Endodermal cell (in vitro differentiated cells): ENCODE data around the gene TAF11L3. TPM values are rescaled to one million over a fixed set of nuclear protein-coding genes. Genes with fewer than 3 reads are reported as not detected.
"Not testable (repeated sequence)": the region's sequence is repeated elsewhere in the genome, so short reads cannot be mapped to it uniquely, and the experiment has no call there.

Experiments used
- DNase-seq: peaks from one replicate; pipeline ENCODE4 v3.0.0-alpha.2; 2017
- H3K27ac ChIP-seq: 2 replicates; pipeline ENCODE4 v1.5.1; 2013; ENCODE audit warnings: mild to moderate bottlenecking, low read depth, low read length, moderate library complexity
- H3K27me3 ChIP-seq: 2 replicates; pipeline ENCODE4 v1.6.1; 2013; ENCODE audit warnings: mild to moderate bottlenecking, low read length, moderate library complexity; ENCODE audit not compliant: insufficient read depth, control insufficient read depth, poor library complexity, severe bottlenecking
- H3K36me3 ChIP-seq: 2 replicates; pipeline ENCODE4 v1.7.0; 2013; ENCODE audit warnings: mild to moderate bottlenecking, low read length, moderate library complexity; ENCODE audit not compliant: control insufficient read depth, insufficient read depth
- H3K4me1 ChIP-seq: one replicate; pipeline ENCODE4 v1.7.0; 2013; ENCODE audit warnings: low read length; ENCODE audit not compliant: control insufficient read depth, insufficient read depth
- H3K4me3 ChIP-seq: 2 replicates; pipeline ENCODE4 v1.5.1; 2013; ENCODE audit warnings: mild to moderate bottlenecking, low read length, moderate library complexity
- H3K9ac ChIP-seq: 2 replicates; pipeline ENCODE4 v1.6.1; 2013; ENCODE audit warnings: mild to moderate bottlenecking, low read length, moderate library complexity; ENCODE audit not compliant: poor library complexity, severe bottlenecking; ENCODE audit errors: extremely low read depth
- H3K9me3 ChIP-seq: 2 replicates; pipeline ENCODE4 v1.6.1; 2013; ENCODE audit warnings: mild to moderate bottlenecking, low read length, moderate library complexity; ENCODE audit not compliant: control insufficient read depth
- H3K27ac Mint-ChIP-seq: 2 replicates; pipeline ENCODE4 v1.8.0; 2020; ENCODE audit warnings: mixed read lengths
- H3K27me3 Mint-ChIP-seq: 2 replicates; pipeline ENCODE4 v1.8.0; 2021; ENCODE audit warnings: mild to moderate bottlenecking, mixed read lengths; ENCODE audit not compliant: insufficient read depth
- H3K36me3 Mint-ChIP-seq: 2 replicates; pipeline ENCODE4 v1.8.0; 2020; ENCODE audit warnings: low read depth, mixed read lengths
- H3K4me1 Mint-ChIP-seq: 2 replicates; pipeline ENCODE4 v1.8.0; 2020; ENCODE audit warnings: mixed read lengths
- H3K4me3 Mint-ChIP-seq: 2 replicates; pipeline ENCODE4 v1.8.0; 2020; ENCODE audit warnings: mild to moderate bottlenecking, moderate library complexity, mixed read lengths
- H3K9me3 Mint-ChIP-seq: 2 replicates; pipeline ENCODE4 v1.8.0; 2020; ENCODE audit warnings: mild to moderate bottlenecking, mixed read lengths
- WGBS, 2 experiments: methylation state at CpG; one replicate each; pipeline versions ENCODE4 v1.1.5 to v1.1.7; 2013; ENCODE audit warnings: missing lambda C conversion rate in 2 of 2, mixed read lengths in 1 of 2; ENCODE audit not compliant: insufficient coverage in 1 of 2, insufficient read length in 1 of 2; 5-methylcytosine and 5-hydroxymethylcytosine counted together
- total RNA-seq, 2 donors: library from RNA; stranded (reverse); fragmentation: NEBNext Ultra II Directional in 1 of 2; extraction: Animal tissue kit (Norgen Biotek cat#: 25700) in 1 of 2; gene quantifications; 2 replicates in 1 of 2; 3 replicates in 1 of 2; pipeline ENCODE4 v1.2.1, GENCODE V29; 2021

Gene TAF11L3
- total RNA-seq, 2 donors from 2014 or later: not detected

DNA sequence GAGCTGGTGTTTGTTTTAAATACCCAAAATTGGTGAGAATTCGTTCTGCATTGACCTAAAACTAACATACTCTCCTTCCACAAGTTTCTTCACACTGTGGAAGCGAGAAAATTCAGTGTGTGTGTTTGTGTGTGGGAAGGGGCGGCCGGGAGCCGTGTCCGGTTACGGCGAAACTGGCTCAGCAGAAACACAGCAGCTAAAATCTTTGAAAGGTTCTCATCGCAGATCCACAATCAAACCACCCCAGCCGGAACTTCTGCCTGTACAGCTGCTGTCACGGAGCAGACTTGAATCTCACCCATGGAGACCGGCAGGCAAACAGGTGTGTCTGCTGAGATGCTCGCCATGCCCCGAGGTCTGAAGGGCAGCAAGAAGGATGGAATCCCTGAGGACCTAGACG, 10.2 kb downstream of the TAF11L3 start, which contains the start of gene TAF11L6:
Gene TAF11L6 (plus strand): TSS at position 301 of the 400 bp plus-strand sequence.
- not testable (repeated sequence) for H3K9me3 Mint-ChIP-seq, H3K36me3 ChIP-seq, H3K9ac ChIP-seq, H3K4me3 Mint-ChIP-seq, H3K27me3 ChIP-seq, H3K36me3 Mint-ChIP-seq, H3K27ac Mint-ChIP-seq, DNase-seq, H3K4me1 Mint-ChIP-seq, H3K27me3 Mint-ChIP-seq, H3K27ac ChIP-seq, H3K4me3 ChIP-seq, H3K9me3 ChIP-seq, H3K4me1 ChIP-seq
- WGBS, 2 experiments: no CpG with 5 or more reads among the region's 15 CpGs

Other genes starting within 250 kb of the TAF11L3 start
- not detected for gene TAF11L2, start 20.1 kb upstream of the TAF11L3 start, total RNA-seq
- gene TAF11L4, start 3.4 kb downstream of the TAF11L3 start, total RNA-seq: not detected
- gene TAF11L5, start 6.9 kb downstream of the TAF11L3 start, total RNA-seq: not detected
- gene TAF11L6, start 10.3 kb downstream of the TAF11L3 start, total RNA-seq: not detected
- not detected for gene TAF11L7, start 67.4 kb downstream of the TAF11L3 start, total RNA-seq
- gene TAF11L8, start 72.6 kb downstream of the TAF11L3 start, total RNA-seq: not detected
- not detected for gene TAF11L9, start 76.0 kb downstream of the TAF11L3 start, total RNA-seq
- not detected for gene TAF11L10, start 79.5 kb downstream of the TAF11L3 start, total RNA-seq
- gene TAF11L11, start 85.8 kb downstream of the TAF11L3 start, total RNA-seq: not detected
- gene TAF11L12, start 92.0 kb downstream of the TAF11L3 start, total RNA-seq: not detected
- gene TAF11L13, start 113.7 kb downstream of the TAF11L3 start, total RNA-seq: not detected
- gene TAF11L14, start 116.1 kb downstream of the TAF11L3 start, total RNA-seq: not detected